Stimulated activated naive CD4-positive, alpha-beta T cell treated with Interleukin-2 at 50 U/mL for 16 hours (primary cell): ENCODE measurements around the gene CCNDBP1.
"Not testable (repeated sequence)": the region's sequence is repeated elsewhere in the genome, so short reads cannot be mapped to it uniquely, and the experiment has no call there.

Experiments used
- DNase-seq: peaks from one replicate; lab custom pipeline; 2025; lab: John Stamatoyannopoulos, UW

Gene CCNDBP1

GRCh38 chr15:43215961-43216360 lies 30.8 kb downstream of the CCNDBP1 start:
- DNase-seq: no peak

GRCh38 chr15:43218908-43219706 lies 33.9 kb downstream of the CCNDBP1 start:
- no peak for DNase-seq

GRCh38 chr15:43219929-43220928 lies 35.0 kb downstream of the CCNDBP1 start:
- no peak for DNase-seq

GRCh38 chr15:43220991-43221403 lies 35.8 kb downstream of the CCNDBP1 start, which contains the start of gene EPB42:
TSS of gene EPB42 (minus strand) at chr15:43221018. CDS start at chr15:43220825, 193 bp downstream.
- no peak for DNase-seq

- no peak for DNase-seq
Measured at GRCh38 chr15:43221422-43221821, 36.2 kb downstream of the CCNDBP1 start.

GRCh38 chr15:43225201-43225949 lies 40.2 kb downstream of the CCNDBP1 start:
- DNase-seq: peak; percentile 23

GRCh38 chr15:43225950-43226255 lies 40.7 kb downstream of the CCNDBP1 start:
- not testable (repeated sequence) for DNase-seq

GRCh38 chr15:43226436-43227305 lies 41.5 kb downstream of the CCNDBP1 start:
- DNase-seq: no peak

- DNase-seq: no peak
Measured at GRCh38 chr15:43229977-43230376, 44.8 kb downstream of the CCNDBP1 start.

- no peak for DNase-seq
Measured at GRCh38 chr15:43230640-43231115, 45.5 kb downstream of the CCNDBP1 start.

- no peak for DNase-seq
Measured at GRCh38 chr15:43232289-43232874, 47.2 kb downstream of the CCNDBP1 start.

GRCh38 chr15:43235536-43235935 lies 50.3 kb downstream of the CCNDBP1 start:
- DNase-seq: no peak

- no peak for DNase-seq
Measured at GRCh38 chr15:43237842-43238470, 52.8 kb downstream of the CCNDBP1 start.

- no peak for DNase-seq
Measured at GRCh38 chr15:43238671-43239131, 53.5 kb downstream of the CCNDBP1 start.

GRCh38 chr15:43239732-43240491 lies 54.7 kb downstream of the CCNDBP1 start:
- DNase-seq: no peak

- DNase-seq: no peak
Measured at GRCh38 chr15:43241100-43241499, 55.9 kb downstream of the CCNDBP1 start.

- DNase-seq: no peak
Measured at GRCh38 chr15:43242616-43243015, 57.4 kb downstream of the CCNDBP1 start.

- DNase-seq: no peak
Measured at GRCh38 chr15:43243020-43243645, 57.9 kb downstream of the CCNDBP1 start.

GRCh38 chr15:43244092-43244491 lies 58.9 kb downstream of the CCNDBP1 start:
- no peak for DNase-seq
